GM12878 (cell line): ENCODE data around the gene BCAT1.

Experiments used
- CEBPB ChIP-seq, 2 experiments: fragments of 150-350 bp in 1 of 2; IDR thresholded peaks; 2 replicates each; pipeline ENCODE4 v1.6.1; 2012 to 2014; ENCODE audit warnings: low read depth in 2 of 2, low read length in 2 of 2, borderline replicate concordance in 1 of 2, inconsistent platforms in 1 of 2
- DPF2 ChIP-seq: fragments of 450-650 bp; IDR thresholded peaks from 2 replicates; pipeline ENCODE4 v1.6.1; 2017; ENCODE audit warnings: mild to moderate bottlenecking
- EP300 ChIP-seq, 2 experiments: fragments of 150-350 bp in 1 of 2; IDR thresholded peaks; 2 replicates each; pipeline ENCODE4 v1.6.1; 2011 to 2012; ENCODE audit warnings: low read depth in 2 of 2, low read length in 2 of 2, borderline replicate concordance in 1 of 2, improper control_type of control experiment in 1 of 2, inconsistent platforms in 1 of 2; ENCODE audit not compliant: control insufficient read depth in 1 of 2
- FOXM1 ChIP-seq: IDR thresholded peaks from 2 replicates; pipeline ENCODE4 v1.6.1; 2012; ENCODE audit warnings: low read depth, mild to moderate bottlenecking, inconsistent platforms, low read length, moderate library complexity
- JUND ChIP-seq: IDR thresholded peaks from 2 replicates; pipeline ENCODE4 v1.6.1; 2012; ENCODE audit warnings: low read depth, mild to moderate bottlenecking, low read length, improper control_type of control experiment, moderate library complexity
- MXI1 ChIP-seq: fragments of 150-350 bp; IDR thresholded peaks from 2 replicates; pipeline ENCODE4 v1.6.1; 2011; ENCODE audit warnings: low read depth, mild to moderate bottlenecking, inconsistent platforms, low read length, improper control_type of control experiment
- SIN3A ChIP-seq: IDR thresholded peaks from 2 replicates; pipeline ENCODE4 v1.6.1; 2012; ENCODE audit warnings: low read depth, low read length, improper control_type of control experiment
- TCF7 ChIP-seq: IDR thresholded peaks from 2 replicates; pipeline ENCODE4 v1.6.1; 2014; ENCODE audit warnings: antibody characterized with exemption, borderline replicate concordance
- ZNF24 ChIP-seq: fragments of 450-650 bp; IDR thresholded peaks from 2 replicates; pipeline ENCODE4 v1.6.1; 2017; ENCODE audit warnings: antibody characterized with exemption, mild to moderate bottlenecking
- TF ChIP-seq, protein P1 (sequence below), 3 experiments: IDR thresholded peaks in 2 of 3; conservative IDR thresholded peaks in 1 of 3; 2 replicates each; pipeline ENCODE4 v1.5.1; 2011; ENCODE audit warnings: low read depth in 3 of 3, low read length in 3 of 3, mild to moderate bottlenecking in 3 of 3, control low read depth in 2 of 3, moderate library complexity in 2 of 3, inconsistent platforms in 1 of 3, mixed read lengths in 1 of 3; ENCODE audit not compliant: control insufficient read depth in 2 of 3, insufficient read depth in 1 of 3; ENCODE audit errors: extremely low read depth in 1 of 3
- TF ChIP-seq, protein P2 (sequence below): fragments of 450-650 bp; IDR thresholded peaks from 2 replicates; pipeline ENCODE4 v1.6.1; 2017; ENCODE audit warnings: mild to moderate bottlenecking, low read depth, inconsistent platforms; ENCODE audit not compliant: poor library complexity, severe bottlenecking
- TF ChIP-seq, protein P3 (sequence below): IDR thresholded peaks from 2 replicates; pipeline ENCODE4 v1.6.1; 2012; ENCODE audit warnings: improper control_type of control experiment, low read depth, low read length; ENCODE audit not compliant: insufficient replicate concordance

GRCh38 chr12:24854908-24855307 is 94.0 kb downstream of the BCAT1 start:
- TF ChIP-seq CEBPB (IDR thresholded peaks at IDR 0.05; ENCODE audit: borderline replicate concordance in 1 of 2, low read depth in 2 of 2, low read length in 2 of 2) (no peak), EP300 (IDR thresholded peaks at IDR 0.05; ENCODE audit: borderline replicate concordance in 1 of 2, control insufficient read depth in 1 of 2, low read depth in 2 of 2, low read length in 2 of 2) (no peak), ZNF24 (no peak), DPF2 (no peak), JUND (no peak), FOXM1 (no peak), TCF7 (no peak), SIN3A (no peak), MXI1 (no peak)
- TF ChIP-seq, protein P1, sequence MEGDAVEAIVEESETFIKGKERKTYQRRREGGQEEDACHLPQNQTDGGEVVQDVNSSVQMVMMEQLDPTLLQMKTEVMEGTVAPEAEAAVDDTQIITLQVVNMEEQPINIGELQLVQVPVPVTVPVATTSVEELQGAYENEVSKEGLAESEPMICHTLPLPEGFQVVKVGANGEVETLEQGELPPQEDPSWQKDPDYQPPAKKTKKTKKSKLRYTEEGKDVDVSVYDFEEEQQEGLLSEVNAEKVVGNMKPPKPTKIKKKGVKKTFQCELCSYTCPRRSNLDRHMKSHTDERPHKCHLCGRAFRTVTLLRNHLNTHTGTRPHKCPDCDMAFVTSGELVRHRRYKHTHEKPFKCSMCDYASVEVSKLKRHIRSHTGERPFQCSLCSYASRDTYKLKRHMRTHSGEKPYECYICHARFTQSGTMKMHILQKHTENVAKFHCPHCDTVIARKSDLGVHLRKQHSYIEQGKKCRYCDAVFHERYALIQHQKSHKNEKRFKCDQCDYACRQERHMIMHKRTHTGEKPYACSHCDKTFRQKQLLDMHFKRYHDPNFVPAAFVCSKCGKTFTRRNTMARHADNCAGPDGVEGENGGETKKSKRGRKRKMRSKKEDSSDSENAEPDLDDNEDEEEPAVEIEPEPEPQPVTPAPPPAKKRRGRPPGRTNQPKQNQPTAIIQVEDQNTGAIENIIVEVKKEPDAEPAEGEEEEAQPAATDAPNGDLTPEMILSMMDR (IDR thresholded peaks at IDR 0.05 in 2 of 3, conservative IDR thresholded peaks at IDR 0.05 in 1 of 3; ENCODE audit: control insufficient read depth in 2 of 3, extremely low read depth in 1 of 3, insufficient read depth in 1 of 3, low read depth in 3 of 3, low read length in 3 of 3): no peak
- TF ChIP-seq, protein P2, sequence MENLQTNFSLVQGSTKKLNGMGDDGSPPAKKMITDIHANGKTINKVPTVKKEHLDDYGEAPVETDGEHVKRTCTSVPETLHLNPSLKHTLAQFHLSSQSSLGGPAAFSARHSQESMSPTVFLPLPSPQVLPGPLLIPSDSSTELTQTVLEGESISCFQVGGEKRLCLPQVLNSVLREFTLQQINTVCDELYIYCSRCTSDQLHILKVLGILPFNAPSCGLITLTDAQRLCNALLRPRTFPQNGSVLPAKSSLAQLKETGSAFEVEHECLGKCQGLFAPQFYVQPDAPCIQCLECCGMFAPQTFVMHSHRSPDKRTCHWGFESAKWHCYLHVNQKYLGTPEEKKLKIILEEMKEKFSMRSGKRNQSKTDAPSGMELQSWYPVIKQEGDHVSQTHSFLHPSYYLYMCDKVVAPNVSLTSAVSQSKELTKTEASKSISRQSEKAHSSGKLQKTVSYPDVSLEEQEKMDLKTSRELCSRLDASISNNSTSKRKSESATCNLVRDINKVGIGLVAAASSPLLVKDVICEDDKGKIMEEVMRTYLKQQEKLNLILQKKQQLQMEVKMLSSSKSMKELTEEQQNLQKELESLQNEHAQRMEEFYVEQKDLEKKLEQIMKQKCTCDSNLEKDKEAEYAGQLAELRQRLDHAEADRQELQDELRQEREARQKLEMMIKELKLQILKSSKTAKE: no peak
- TF ChIP-seq, protein P3, sequence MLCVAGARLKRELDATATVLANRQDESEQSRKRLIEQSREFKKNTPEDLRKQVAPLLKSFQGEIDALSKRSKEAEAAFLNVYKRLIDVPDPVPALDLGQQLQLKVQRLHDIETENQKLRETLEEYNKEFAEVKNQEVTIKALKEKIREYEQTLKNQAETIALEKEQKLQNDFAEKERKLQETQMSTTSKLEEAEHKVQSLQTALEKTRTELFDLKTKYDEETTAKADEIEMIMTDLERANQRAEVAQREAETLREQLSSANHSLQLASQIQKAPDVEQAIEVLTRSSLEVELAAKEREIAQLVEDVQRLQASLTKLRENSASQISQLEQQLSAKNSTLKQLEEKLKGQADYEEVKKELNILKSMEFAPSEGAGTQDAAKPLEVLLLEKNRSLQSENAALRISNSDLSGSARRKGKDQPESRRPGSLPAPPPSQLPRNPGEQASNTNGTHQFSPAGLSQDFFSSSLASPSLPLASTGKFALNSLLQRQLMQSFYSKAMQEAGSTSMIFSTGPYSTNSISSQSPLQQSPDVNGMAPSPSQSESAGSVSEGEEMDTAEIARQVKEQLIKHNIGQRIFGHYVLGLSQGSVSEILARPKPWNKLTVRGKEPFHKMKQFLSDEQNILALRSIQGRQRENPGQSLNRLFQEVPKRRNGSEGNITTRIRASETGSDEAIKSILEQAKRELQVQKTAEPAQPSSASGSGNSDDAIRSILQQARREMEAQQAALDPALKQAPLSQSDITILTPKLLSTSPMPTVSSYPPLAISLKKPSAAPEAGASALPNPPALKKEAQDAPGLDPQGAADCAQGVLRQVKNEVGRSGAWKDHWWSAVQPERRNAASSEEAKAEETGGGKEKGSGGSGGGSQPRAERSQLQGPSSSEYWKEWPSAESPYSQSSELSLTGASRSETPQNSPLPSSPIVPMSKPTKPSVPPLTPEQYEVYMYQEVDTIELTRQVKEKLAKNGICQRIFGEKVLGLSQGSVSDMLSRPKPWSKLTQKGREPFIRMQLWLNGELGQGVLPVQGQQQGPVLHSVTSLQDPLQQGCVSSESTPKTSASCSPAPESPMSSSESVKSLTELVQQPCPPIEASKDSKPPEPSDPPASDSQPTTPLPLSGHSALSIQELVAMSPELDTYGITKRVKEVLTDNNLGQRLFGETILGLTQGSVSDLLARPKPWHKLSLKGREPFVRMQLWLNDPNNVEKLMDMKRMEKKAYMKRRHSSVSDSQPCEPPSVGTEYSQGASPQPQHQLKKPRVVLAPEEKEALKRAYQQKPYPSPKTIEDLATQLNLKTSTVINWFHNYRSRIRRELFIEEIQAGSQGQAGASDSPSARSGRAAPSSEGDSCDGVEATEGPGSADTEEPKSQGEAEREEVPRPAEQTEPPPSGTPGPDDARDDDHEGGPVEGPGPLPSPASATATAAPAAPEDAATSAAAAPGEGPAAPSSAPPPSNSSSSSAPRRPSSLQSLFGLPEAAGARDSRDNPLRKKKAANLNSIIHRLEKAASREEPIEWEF: no peak
